T-helper 17 cell (primary cell): ENCODE measurements around the gene POLR3E. TPM values are rescaled to one million over a fixed set of nuclear protein-coding genes. Genes with fewer than 3 reads are reported as not detected.
"Not testable (repeated sequence)": the region's sequence is repeated elsewhere in the genome, so short reads cannot be mapped to it uniquely, and the experiment has no call there.

Source experiments
- ATAC-seq: fragments of 150-1000 bp; cut with Tn5 transposase; 2 replicates; pipeline ENCODE4 v1.10.0; 2021; ENCODE audit warnings: mild to moderate bottlenecking, moderate library complexity
- DNase-seq, 3 donors: peaks; one replicate each; pipeline versions ENCODE4 v3.0.0 to v3.0.0-alpha.2; 2020 to 2021
- H3K9me3 ChIP-seq: one replicate; pipeline ENCODE4 v1.7.0; 2013; ENCODE audit warnings: low read length, mild to moderate bottlenecking; ENCODE audit not compliant: control insufficient read depth, poor library complexity, severe bottlenecking
- H3K27ac Mint-ChIP-seq: one replicate; pipeline ENCODE4 v1.8.0; 2022; ENCODE audit warnings: mild to moderate bottlenecking, moderate library complexity, mixed read lengths
- H3K27me3 Mint-ChIP-seq: one replicate; pipeline ENCODE4 v1.8.0; 2022; ENCODE audit warnings: mixed read lengths
- H3K36me3 Mint-ChIP-seq: one replicate; pipeline ENCODE4 v1.8.0; 2022; ENCODE audit warnings: low read depth, mixed read lengths
- H3K4me1 Mint-ChIP-seq: one replicate; pipeline ENCODE4 v1.8.0; 2022; ENCODE audit warnings: mild to moderate bottlenecking, mixed read lengths
- H3K4me3 Mint-ChIP-seq: one replicate; pipeline ENCODE4 v1.8.0; 2022; ENCODE audit warnings: mild to moderate bottlenecking, moderate library complexity, mixed read lengths
- total RNA-seq, 4 donors: library from RNA in 2 of 4; stranded (reverse) in 2 of 4; gene quantifications; one replicate each; pipeline ENCODE4 v1.2.3 and lab custom pipeline; 2022 to 2026

Gene POLR3E
- total RNA-seq, 2 donors from 2014 or later, result 159 to 219 TPM

DNA sequence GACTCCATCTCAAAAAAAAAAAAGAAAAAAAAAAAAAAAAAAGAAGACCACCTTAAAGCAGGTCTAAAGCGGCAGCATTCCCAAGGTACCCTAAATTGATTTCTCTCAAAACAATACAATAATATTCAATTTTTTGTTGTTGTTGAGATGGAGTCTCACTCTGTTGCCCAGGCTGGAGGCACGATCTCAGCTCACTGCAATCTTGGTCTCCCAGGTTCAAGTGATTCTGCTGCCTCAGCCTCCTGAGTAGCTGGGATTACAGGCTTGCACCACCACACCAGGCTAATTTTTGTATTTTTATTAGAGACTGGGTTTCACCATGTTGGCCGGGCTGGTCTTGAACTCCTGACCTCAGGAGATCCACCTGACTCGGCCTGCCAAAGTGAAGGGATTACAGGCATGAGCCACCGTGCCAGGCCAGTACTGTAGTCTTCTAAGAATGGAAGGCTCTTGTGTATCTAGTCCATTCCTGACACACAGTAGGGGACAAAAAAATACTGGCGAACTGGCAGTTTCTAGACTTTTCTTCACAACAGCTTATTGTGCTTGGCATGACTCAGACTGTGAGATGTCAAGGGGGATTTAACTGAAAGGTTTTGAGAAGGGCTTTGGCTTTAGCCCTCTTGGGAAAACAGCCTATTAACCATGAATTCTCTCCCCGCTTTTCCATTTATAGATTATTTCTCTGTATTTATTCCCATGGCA, 59.9 kb downstream of the POLR3E start:
- Mint-ChIP-seq H3K36me3 (peaks cover 2% of the 10 kb centered on the region), H3K4me1 (peaks cover 47% of the 10 kb centered on the region), H3K27me3 (no peaks in the 10 kb centered on the region), H3K4me3 (peak overlapping the region; percentile 67), H3K27ac (peak overlapping the region; percentile 94)
- H3K9me3 ChIP-seq, result no peaks in the 10 kb centered on the region
- ATAC-seq (peak; percentile 35), DNase-seq (no peak)

DNA sequence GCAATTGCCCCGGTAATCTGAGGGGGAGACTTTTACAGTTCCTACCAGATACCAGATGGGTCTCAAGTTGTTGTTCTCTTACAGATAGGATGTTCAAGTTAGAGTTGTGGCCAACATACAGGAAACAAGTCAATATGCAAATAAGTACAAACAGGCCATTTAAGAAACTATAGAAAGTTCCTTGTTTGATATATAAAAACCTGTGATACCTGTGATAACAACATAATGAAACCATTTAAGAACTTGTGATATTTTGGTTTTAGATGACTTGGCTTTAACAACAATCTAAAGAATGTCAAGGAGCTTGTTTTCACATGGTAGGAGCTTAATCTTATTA, 60.4 kb downstream of the POLR3E start:
- no peaks in the 10 kb centered on the region for H3K27me3 Mint-ChIP-seq
- ATAC-seq (peak; percentile 80), DNase-seq (no peak)
- no peaks in the 10 kb centered on the region for H3K9me3 ChIP-seq
- H3K36me3 Mint-ChIP-seq, result peaks cover 2% of the 10 kb centered on the region
- peaks cover 47% of the 10 kb centered on the region for H3K4me1 Mint-ChIP-seq
- H3K4me3 Mint-ChIP-seq, result peak overlapping the region; percentile 67
- peak overlapping the region; percentile 94 for H3K27ac Mint-ChIP-seq

GRCh38 chr16:22358000-22358399, 60.8 kb downstream of the POLR3E start:
- ATAC-seq (peak; percentile 80), DNase-seq (no peak)
- Mint-ChIP-seq H3K27me3 (no peaks in the 10 kb centered on the region), H3K27ac (peak overlapping the region; percentile 94), H3K4me1 (peaks cover 47% of the 10 kb centered on the region), H3K36me3 (peaks cover 2% of the 10 kb centered on the region), H3K4me3 (peak overlapping the region; percentile 67)
- no peaks in the 10 kb centered on the region for H3K9me3 ChIP-seq

GRCh38 chr16:22359679-22360078, 62.5 kb downstream of the POLR3E start:
- peaks cover 36% of the 10 kb centered on the region for H3K4me1 Mint-ChIP-seq
- DNase-seq (no peak), ATAC-seq (no peak)
- no peaks in the 10 kb centered on the region for H3K27me3 Mint-ChIP-seq
- peak overlapping the region; percentile 94 for H3K27ac Mint-ChIP-seq
- H3K36me3 Mint-ChIP-seq, result peaks cover 2% of the 10 kb centered on the region
- H3K4me3 Mint-ChIP-seq, result no peak overlapping the region
- H3K9me3 ChIP-seq, result no peaks in the 10 kb centered on the region

DNA sequence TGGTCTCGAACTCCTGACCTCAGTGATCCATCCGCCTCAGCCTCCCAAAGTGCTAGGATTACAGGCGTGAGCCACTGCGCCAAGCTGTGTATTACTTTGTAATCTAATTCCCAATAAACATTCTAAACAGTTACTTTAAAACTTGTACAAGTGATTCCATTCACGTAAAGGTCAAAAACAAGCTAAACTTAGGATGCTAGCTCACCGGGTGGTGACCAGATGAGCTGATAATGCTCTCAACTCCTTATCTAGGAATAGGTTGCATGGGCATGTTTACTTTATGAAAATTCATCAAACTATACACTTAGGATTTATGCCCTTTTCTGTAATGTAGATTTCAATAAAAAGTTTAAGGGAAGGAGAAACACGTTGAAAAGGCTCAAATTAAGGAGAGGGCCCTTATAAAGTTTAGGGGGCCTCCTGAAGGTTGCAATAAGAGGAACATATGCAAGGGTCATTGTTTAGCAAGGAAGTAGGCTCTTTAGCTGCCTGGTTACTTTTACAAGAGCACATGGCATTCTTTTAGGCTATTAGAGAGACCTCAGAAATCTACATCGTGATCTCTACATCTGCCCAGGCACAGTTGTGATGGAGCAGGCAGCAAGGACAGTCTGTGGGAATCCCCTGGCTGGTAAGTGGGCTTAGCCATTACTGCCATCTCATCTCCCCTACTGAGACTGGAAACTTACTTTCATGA, 63.9 kb downstream of the POLR3E start:
- Mint-ChIP-seq H3K27me3 (no peaks in the 10 kb centered on the region), H3K4me1 (peaks cover 38% of the 10 kb centered on the region), H3K4me3 (peak overlapping the region; percentile 49), H3K36me3 (no peaks in the 10 kb centered on the region), H3K27ac (peak overlapping the region; percentile 82)
- H3K9me3 ChIP-seq, result no peaks in the 10 kb centered on the region
- no peak for DNase-seq
- ATAC-seq, result no peak

GRCh38 chr16:22364241-22364640, 67.0 kb downstream of the POLR3E start:
- no peak overlapping the region for H3K4me3 Mint-ChIP-seq
- ATAC-seq, result no peak

GRCh38 chr16:22366371-22366770, 69.2 kb downstream of the POLR3E start:
- H3K27me3 Mint-ChIP-seq, result no peaks in the 10 kb centered on the region
- no peak overlapping the region for H3K4me3 Mint-ChIP-seq
- peak overlapping the region; percentile 78 for H3K27ac Mint-ChIP-seq
- H3K4me1 Mint-ChIP-seq, result peaks cover 46% of the 10 kb centered on the region
- H3K36me3 Mint-ChIP-seq, result no peaks in the 10 kb centered on the region
- H3K9me3 ChIP-seq, result no peaks in the 10 kb centered on the region
- DNase-seq (no peak), ATAC-seq (no peak)

More at GRCh38 chr16:22364241-22364640, 67.0 kb downstream of the POLR3E start:
- H3K27me3 Mint-ChIP-seq, result no peaks in the 10 kb centered on the region
- H3K9me3 ChIP-seq, result no peaks in the 10 kb centered on the region
- H3K36me3 Mint-ChIP-seq, result no peaks in the 10 kb centered on the region
- peak overlapping the region; percentile 82 for H3K27ac Mint-ChIP-seq
- H3K4me1 Mint-ChIP-seq, result peaks cover 45% of the 10 kb centered on the region
- no peak for DNase-seq

GRCh38 chr16:22366889-22367288, 69.7 kb downstream of the POLR3E start:
- no peaks in the 10 kb centered on the region for H3K9me3 ChIP-seq
- no peak for ATAC-seq
- Mint-ChIP-seq H3K4me1 (peaks cover 47% of the 10 kb centered on the region), H3K36me3 (no peaks in the 10 kb centered on the region), H3K27me3 (no peaks in the 10 kb centered on the region), H3K4me3 (no peak overlapping the region), H3K27ac (peak overlapping the region; percentile 78)
- no peak for DNase-seq

DNA sequence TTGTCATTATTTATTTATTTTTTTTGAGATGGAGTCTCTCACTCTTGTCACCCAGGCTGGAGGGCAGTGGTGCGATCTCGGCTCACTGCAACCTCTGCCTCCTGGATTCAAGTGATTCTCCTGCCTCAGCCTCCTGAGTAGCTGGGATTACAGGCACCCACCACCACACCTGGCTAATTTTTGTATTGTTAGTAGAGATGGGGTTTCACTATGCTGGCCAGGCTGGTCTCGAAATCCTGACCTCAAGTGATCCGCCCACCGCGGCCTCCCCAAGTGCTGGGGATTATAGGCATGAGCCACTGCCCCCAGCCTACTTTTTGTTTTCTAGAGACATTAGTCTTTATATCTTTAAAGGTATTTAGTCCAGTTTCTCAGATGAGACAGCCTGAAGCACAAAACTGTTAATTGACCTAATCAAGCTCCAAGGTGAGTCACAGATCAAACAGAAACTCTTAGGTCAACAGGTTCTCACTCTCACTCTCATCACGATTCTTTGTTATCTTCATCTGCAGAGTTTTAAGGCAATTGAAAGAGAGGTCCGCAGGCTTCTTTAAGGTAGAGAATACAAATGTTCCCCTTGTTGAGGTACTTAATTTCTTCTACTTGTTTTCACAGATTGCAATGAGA, 71.1 kb downstream of the POLR3E start:
- Mint-ChIP-seq H3K4me3 (peak overlapping the region; percentile 56), H3K4me1 (peaks cover 54% of the 10 kb centered on the region), H3K27ac (peak overlapping the region; percentile 62)
- not testable (repeated sequence) for H3K36me3 Mint-ChIP-seq, DNase-seq, ATAC-seq, H3K9me3 ChIP-seq, H3K27me3 Mint-ChIP-seq

- no peak for ATAC-seq
- Mint-ChIP-seq H3K36me3 (no peaks in the 10 kb centered on the region), H3K4me1 (peaks cover 53% of the 10 kb centered on the region), H3K27me3 (no peaks in the 10 kb centered on the region), H3K27ac (peak overlapping the region; percentile 62), H3K4me3 (peak overlapping the region; percentile 13)
- no peak for DNase-seq
- no peaks in the 10 kb centered on the region for H3K9me3 ChIP-seq
These were observed 72.1 kb downstream of the POLR3E start for GRCh38 chr16:22369221-22369811.

DNA sequence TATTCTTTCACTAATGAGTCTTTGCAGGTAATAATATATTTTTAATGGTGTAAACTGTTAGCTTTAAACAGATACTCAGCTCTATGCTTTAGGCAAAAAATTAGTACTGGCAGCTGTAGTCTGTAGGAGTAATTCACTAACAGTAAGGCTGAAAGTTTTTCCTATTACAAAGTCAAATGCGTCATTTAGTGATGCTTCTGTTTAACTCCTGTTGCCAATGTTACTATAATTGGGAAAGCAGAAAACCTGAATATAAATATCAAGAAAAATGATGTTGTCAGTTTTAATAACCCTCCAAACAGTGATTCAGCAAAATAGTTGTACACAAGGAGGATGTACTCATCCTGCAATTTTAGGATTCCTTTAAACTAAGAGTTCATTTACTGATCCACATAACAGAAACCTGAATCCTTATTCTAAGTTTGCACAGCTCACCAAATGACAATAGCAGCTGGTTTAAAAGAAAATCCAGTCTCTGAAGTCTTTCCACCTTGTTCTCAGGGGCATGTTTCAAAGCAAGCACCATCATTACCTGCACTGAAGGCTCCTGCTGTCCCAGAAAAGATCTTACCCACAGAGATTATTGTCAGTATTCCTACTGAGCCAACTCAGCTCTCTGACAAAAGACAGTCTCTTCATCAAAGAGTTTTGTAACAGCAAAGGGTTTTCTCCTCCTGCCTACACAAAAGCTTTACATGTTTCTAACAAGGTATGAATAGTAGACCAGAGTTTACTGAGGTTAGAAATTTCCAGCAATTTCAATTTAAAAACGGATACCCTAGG, 73.0 kb downstream of the POLR3E start:
- ATAC-seq (no peak), DNase-seq (no peak)
- Mint-ChIP-seq H3K36me3 (no peaks in the 10 kb centered on the region), H3K27me3 (no peaks in the 10 kb centered on the region), H3K4me1 (peaks cover 51% of the 10 kb centered on the region), H3K27ac (peak overlapping the region; percentile 87), H3K4me3 (peak overlapping the region; percentile 12)
- H3K9me3 ChIP-seq, result no peaks in the 10 kb centered on the region

- H3K27me3 Mint-ChIP-seq, result no peaks in the 10 kb centered on the region
- ATAC-seq, result no peak
These were observed 75.9 kb downstream of the POLR3E start for GRCh38 chr16:22372882-22373661.

More at GRCh38 chr16:22372882-22373661, 75.9 kb downstream of the POLR3E start:
- no peak for DNase-seq
- no peaks in the 10 kb centered on the region for H3K9me3 ChIP-seq
- peak overlapping the region; percentile 97 for H3K4me3 Mint-ChIP-seq
- H3K4me1 Mint-ChIP-seq, result peaks cover 33% of the 10 kb centered on the region
- H3K36me3 Mint-ChIP-seq, result no peaks in the 10 kb centered on the region
- H3K27ac Mint-ChIP-seq, result peak overlapping the region; percentile 87
